Neural cell (in vitro differentiated cells): ENCODE results near the gene DST. TPM values are rescaled to one million over a fixed set of nuclear protein-coding genes. Genes with fewer than 3 reads are reported as not detected.

Source experiments
- H2AFZ ChIP-seq: fragments of 200-600, 300-800 bp; sonication (generic), shearing (Covaris generic); 2 replicates; pipeline ENCODE4 v1.6.0; 2014; ENCODE audit warnings: low read depth, mild to moderate bottlenecking, antibody characterized with exemption, low read length, moderate library complexity
- H3F3A ChIP-seq: fragments of 200-600 bp; shearing (Covaris generic); 2 replicates; pipeline ENCODE4 v1.6.1; 2016; ENCODE audit warnings: mild to moderate bottlenecking, moderate library complexity, mixed read lengths, antibody characterized with exemption, low read length; ENCODE audit not compliant: insufficient read depth, poor library complexity, severe bottlenecking
- H3K27ac ChIP-seq: fragments of 200-600, 300-800 bp; sonication (generic), shearing (Covaris generic); 2 replicates; pipeline ENCODE4 v1.5.1; 2014; ENCODE audit warnings: mild to moderate bottlenecking, low read length, moderate library complexity
- H3K27me3 ChIP-seq: fragments of 300-800, 200-600 bp; sonication (generic), shearing (Covaris generic); 2 replicates; pipeline ENCODE4 v1.6.0; 2014; ENCODE audit warnings: mild to moderate bottlenecking, low read depth, low read length, moderate library complexity; ENCODE audit not compliant: insufficient read depth
- H3K36me3 ChIP-seq: fragments of 300-800, 200-600 bp; sonication (generic), shearing (Covaris generic); 2 replicates; pipeline ENCODE4 v1.5.1; 2014; ENCODE audit warnings: mild to moderate bottlenecking, antibody characterized with exemption, low read length, moderate library complexity; ENCODE audit not compliant: insufficient read depth
- H3K4me2 ChIP-seq: fragments of 300-800, 200-600 bp; sonication (generic), shearing (Covaris generic); 2 replicates; pipeline ENCODE4 v1.6.0; 2014; ENCODE audit warnings: mild to moderate bottlenecking, low read length
- H3K4me3 ChIP-seq: fragments of 300-800, 200-600 bp; sonication (generic), shearing (Covaris generic); 2 replicates; pipeline ENCODE4 v1.5.1; 2014; ENCODE audit warnings: mild to moderate bottlenecking, low read length, moderate library complexity
- H3K79me2 ChIP-seq: fragments of 200-600 bp; shearing (Covaris generic); replicated peaks from 2 replicates; pipeline ENCODE4 v1.6.0; 2014; ENCODE audit warnings: mild to moderate bottlenecking, low read length, moderate library complexity; ENCODE audit not compliant: insufficient read depth
- H3K9ac ChIP-seq: fragments of 300-800, 200-600 bp; sonication (generic), shearing (Covaris generic); 2 replicates; pipeline ENCODE4 v1.6.1; 2016; ENCODE audit warnings: mild to moderate bottlenecking, low read length, mixed read lengths
- H3K9me2 ChIP-seq: fragments of 200-600 bp; shearing (Covaris generic); 2 replicates; pipeline ENCODE4 v1.6.1; 2016; ENCODE audit warnings: mild to moderate bottlenecking, low read length, mixed read lengths; ENCODE audit not compliant: insufficient read depth
- H3K9me3 ChIP-seq: fragments of 200-600, 300-800 bp; sonication (generic), shearing (Covaris generic); 2 replicates; pipeline ENCODE4 v1.6.1; 2016; ENCODE audit warnings: mild to moderate bottlenecking, mixed run types, low read length, moderate library complexity, mixed read lengths
- H4K20me1 ChIP-seq: fragments of 200-600 bp; shearing (Covaris generic); 2 replicates; pipeline ENCODE4 v1.6.1; 2016; ENCODE audit warnings: mild to moderate bottlenecking, mixed run types; ENCODE audit not compliant: insufficient read depth
- EP300 ChIP-seq: fragments of 450-650 bp; conservative IDR thresholded peaks from 2 replicates; pipeline ENCODE4 v1.6.1; 2014; ENCODE audit warnings: antibody characterized with exemption, mild to moderate bottlenecking, moderate library complexity; ENCODE audit not compliant: poor library complexity, severe bottlenecking
- EZH2 ChIP-seq: fragments of 200-600, 300-800 bp; shearing (Covaris generic), sonication (generic); IDR thresholded peaks from 2 replicates; pipeline ENCODE4 v1.6.1; 2014; ENCODE audit warnings: antibody characterized with exemption, low read length, borderline replicate concordance, mild to moderate bottlenecking; ENCODE audit not compliant: insufficient read depth, poor library complexity, severe bottlenecking
- MXI1 ChIP-seq: fragments of 450-650 bp; conservative IDR thresholded peaks from 2 replicates; pipeline ENCODE4 v1.6.1; 2014; ENCODE audit warnings: antibody characterized with exemption, mild to moderate bottlenecking; ENCODE audit not compliant: poor library complexity, severe bottlenecking
- POLR2AphosphoS5 ChIP-seq: IDR thresholded peaks from 2 replicates; pipeline ENCODE4 v1.6.1; 2012
- RAD21 ChIP-seq: fragments of 450-650 bp; conservative IDR thresholded peaks from 2 replicates; pipeline ENCODE4 v1.6.1; 2014; ENCODE audit warnings: antibody characterized with exemption, mild to moderate bottlenecking, moderate library complexity
- REST ChIP-seq: IDR thresholded peaks from 2 replicates; pipeline ENCODE4 v1.6.1; 2012; ENCODE audit warnings: borderline replicate concordance
- SMC3 ChIP-seq: fragments of 450-650 bp; conservative IDR thresholded peaks from 2 replicates; pipeline ENCODE4 v1.6.1; 2014; ENCODE audit warnings: antibody characterized with exemption, mild to moderate bottlenecking, moderate library complexity; ENCODE audit not compliant: poor library complexity
- TAF1 ChIP-seq: IDR thresholded peaks from 2 replicates; pipeline ENCODE4 v1.6.1; 2012; ENCODE audit warnings: low read depth
- polyA plus RNA-seq: library from polyadenylated mRNA; depleted of rRNA; stranded (reverse); fragments of >200 nt; gene quantifications from 2 replicates; pipeline ENCODE4 v1.2.3, GENCODE V29; 2014
- TF ChIP-seq, protein P1 (sequence below): fragments of 450-650 bp; IDR thresholded peaks from 2 replicates; pipeline ENCODE4 v1.5.1; 2014; ENCODE audit warnings: antibody characterized with exemption, mild to moderate bottlenecking, moderate library complexity; ENCODE audit not compliant: poor library complexity, severe bottlenecking

Gene DST
- polyA plus RNA-seq, 1 donor from 2014 or later, result 118 TPM

GRCh38 chr6:56482525-56482924 is 160.2 kb downstream of the DST start:
- Histone ChIP-seq H3K9ac (no peak overlapping the region), H4K20me1 (no peaks in the 10 kb centered on the region), H3K9me2 (no peaks in the 10 kb centered on the region), H3K79me2 (no peaks in the 10 kb centered on the region), H3K36me3 (peaks cover 11% of the 10 kb centered on the region), H3K4me3 (no peak overlapping the region), H3K9me3 (no peaks in the 10 kb centered on the region), H3K27ac (no peak overlapping the region), H3K4me2 (no peak overlapping the region), H3K27me3 (no peaks in the 10 kb centered on the region), H3F3A (no peaks in the 10 kb centered on the region), H2AFZ (no peak overlapping the region)
- no peak for TF ChIP-seq SMC3
- TF ChIP-seq EP300, result no peak

- no peak overlapping the region for H3K4me3 ChIP-seq
- peaks cover 11% of the 10 kb centered on the region for H3K36me3 ChIP-seq
- H3K27me3 ChIP-seq, result no peaks in the 10 kb centered on the region
- TF ChIP-seq, protein P1, sequence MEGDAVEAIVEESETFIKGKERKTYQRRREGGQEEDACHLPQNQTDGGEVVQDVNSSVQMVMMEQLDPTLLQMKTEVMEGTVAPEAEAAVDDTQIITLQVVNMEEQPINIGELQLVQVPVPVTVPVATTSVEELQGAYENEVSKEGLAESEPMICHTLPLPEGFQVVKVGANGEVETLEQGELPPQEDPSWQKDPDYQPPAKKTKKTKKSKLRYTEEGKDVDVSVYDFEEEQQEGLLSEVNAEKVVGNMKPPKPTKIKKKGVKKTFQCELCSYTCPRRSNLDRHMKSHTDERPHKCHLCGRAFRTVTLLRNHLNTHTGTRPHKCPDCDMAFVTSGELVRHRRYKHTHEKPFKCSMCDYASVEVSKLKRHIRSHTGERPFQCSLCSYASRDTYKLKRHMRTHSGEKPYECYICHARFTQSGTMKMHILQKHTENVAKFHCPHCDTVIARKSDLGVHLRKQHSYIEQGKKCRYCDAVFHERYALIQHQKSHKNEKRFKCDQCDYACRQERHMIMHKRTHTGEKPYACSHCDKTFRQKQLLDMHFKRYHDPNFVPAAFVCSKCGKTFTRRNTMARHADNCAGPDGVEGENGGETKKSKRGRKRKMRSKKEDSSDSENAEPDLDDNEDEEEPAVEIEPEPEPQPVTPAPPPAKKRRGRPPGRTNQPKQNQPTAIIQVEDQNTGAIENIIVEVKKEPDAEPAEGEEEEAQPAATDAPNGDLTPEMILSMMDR, result no peak
- TF ChIP-seq EP300 (no peak), EZH2 (no peak), SMC3 (no peak), RAD21 (no peak), MXI1 (no peak), TAF1 (no peak), REST (no peak), POLR2AphosphoS5 (no peak)
- no peak overlapping the region for H3K27ac ChIP-seq
- no peak overlapping the region for H2AFZ ChIP-seq
- H4K20me1 ChIP-seq, result no peaks in the 10 kb centered on the region
- H3K4me2 ChIP-seq, result no peak overlapping the region
- H3K79me2 ChIP-seq, result no peaks in the 10 kb centered on the region
- H3K9me2 ChIP-seq, result no peaks in the 10 kb centered on the region
- H3K9me3 ChIP-seq, result no peaks in the 10 kb centered on the region
- H3F3A ChIP-seq, result no peaks in the 10 kb centered on the region
- no peak overlapping the region for H3K9ac ChIP-seq
Observed at GRCh38 chr6:56481957-56482356, 160.7 kb downstream of the DST start.

DNA sequence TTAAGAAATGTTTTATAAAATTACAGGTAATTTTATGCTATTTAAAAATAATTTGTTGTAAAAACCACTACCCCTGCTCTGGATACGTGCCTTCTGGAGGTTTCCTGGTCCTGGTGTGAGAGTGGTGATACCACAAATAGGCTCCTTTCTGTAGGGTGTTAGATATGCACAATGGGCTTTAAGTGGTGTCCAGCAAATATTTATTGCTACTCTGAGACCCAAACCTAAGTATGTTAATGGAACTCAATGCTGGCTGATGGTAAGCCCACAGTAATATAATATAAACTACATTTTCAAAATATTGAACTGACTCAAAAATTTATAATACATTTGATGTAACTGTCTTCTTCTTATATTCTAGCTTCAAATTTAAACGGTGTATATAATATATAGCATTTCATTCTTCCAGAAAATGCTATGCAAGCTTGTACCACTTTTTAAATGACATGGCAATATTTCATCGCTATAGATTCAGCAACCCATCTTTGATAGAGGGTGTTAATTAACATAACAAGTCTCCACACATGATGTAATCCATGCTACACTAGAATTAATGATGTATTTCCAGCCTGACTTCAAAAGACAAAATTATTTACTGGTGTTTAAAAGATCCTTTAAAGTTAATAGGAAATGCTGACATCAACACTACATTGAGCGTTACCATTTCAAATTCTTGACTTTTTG is 161.9 kb downstream of the DST start:
- H3K4me2 ChIP-seq, result no peak overlapping the region
- H3K79me2 ChIP-seq, result no peaks in the 10 kb centered on the region
- H3K9me2 ChIP-seq, result no peaks in the 10 kb centered on the region
- H3F3A ChIP-seq, result no peaks in the 10 kb centered on the region
- no peaks in the 10 kb centered on the region for H4K20me1 ChIP-seq
- H2AFZ ChIP-seq, result no peak overlapping the region
- no peaks in the 10 kb centered on the region for H3K9me3 ChIP-seq
- no peak overlapping the region for H3K27ac ChIP-seq
- no peak overlapping the region for H3K4me3 ChIP-seq
- no peak overlapping the region for H3K9ac ChIP-seq
- TF ChIP-seq RAD21, result no peak
- TF ChIP-seq, protein P1, result no peak
- peaks cover 11% of the 10 kb centered on the region for H3K36me3 ChIP-seq
- H3K27me3 ChIP-seq, result no peaks in the 10 kb centered on the region
